ENCODE results near the gene SIN3A.

SIN3A gene

GRCh38 chr15:75431270-75431669 is 20.2 kb downstream of the SIN3A start:
- Histone ChIP-seq H3K4me2 (ENCODE audit: low read depth, low read length, poor library complexity, severe bottlenecking) (no peak overlapping the region), H3K4me3 (ENCODE audit: insufficient read depth, low read length, poor library complexity, severe bottlenecking) (no peak overlapping the region), H3F3A (ENCODE audit: insufficient read depth) (0 out of 2 replicates have a peak, but pooled peaks cover 4% of the 10 kb centered on the region), H3K9me2 (replicated peaks; ENCODE audit: insufficient read depth, low read length) (no peaks in the 10 kb centered on the region), H3K9ac (ENCODE audit: low read length) (no peak overlapping the region), H4K20me1 (ENCODE audit: low read depth, low read length) (peaks cover 20% of the 10 kb centered on the region), H3K27me3 (ENCODE audit: low read length) (no peaks in the 10 kb centered on the region), H3K79me2 (ENCODE audit: insufficient read depth, low read length) (peaks cover 74% of the 10 kb centered on the region), H3K36me3 (ENCODE audit: low read length) (peaks cover 15% of the 10 kb centered on the region; the same call in 1 of the 2 replicates), H3K9me3 (ENCODE audit: insufficient read depth, low read length) (no peaks in the 10 kb centered on the region), H2AFZ (ENCODE audit: low read depth, low read length, severe bottlenecking) (no peak overlapping the region), H3K27ac (ENCODE audit: low read depth, low read length) (no peak overlapping the region)
- TF ChIP-seq EZH2phosphoT487 (conservative IDR thresholded peaks at IDR 0.05; ENCODE audit: low read length), result no peak
- TF ChIP-seq CTCF (IDR thresholded peaks at IDR 0.05; ENCODE audit: insufficient read depth, low read length, poor library complexity, severe bottlenecking), result no peak

- H3K4me3 ChIP-seq (ENCODE audit: insufficient read depth, low read length, poor library complexity, severe bottlenecking), result no peak overlapping the region
- TF ChIP-seq EZH2phosphoT487 (conservative IDR thresholded peaks at IDR 0.05; ENCODE audit: low read length) (no peak), CTCF (IDR thresholded peaks at IDR 0.05; ENCODE audit: insufficient read depth, low read length, poor library complexity, severe bottlenecking) (no peak)
- no peaks in the 10 kb centered on the region for H3K9me2 ChIP-seq (replicated peaks; ENCODE audit: insufficient read depth, low read length)
- no peak overlapping the region for H3K4me2 ChIP-seq (ENCODE audit: low read depth, low read length, poor library complexity, severe bottlenecking)
- H3K36me3 ChIP-seq (ENCODE audit: low read length), result peaks cover 14% of the 10 kb centered on the region; the same call in 1 of the 2 replicates
- no peaks in the 10 kb centered on the region for H3K9me3 ChIP-seq (ENCODE audit: insufficient read depth, low read length)
- H4K20me1 ChIP-seq (ENCODE audit: low read depth, low read length), result peaks cover 23% of the 10 kb centered on the region
- H3F3A ChIP-seq (ENCODE audit: insufficient read depth), result 0 out of 2 replicates have a peak, but pooled peaks cover 4% of the 10 kb centered on the region
- no peak overlapping the region for H3K27ac ChIP-seq (ENCODE audit: low read depth, low read length)
- H3K27me3 ChIP-seq (ENCODE audit: low read length), result no peaks in the 10 kb centered on the region
- H3K9ac ChIP-seq (ENCODE audit: low read length), result no peak overlapping the region
- H3K79me2 ChIP-seq (ENCODE audit: insufficient read depth, low read length), result peaks cover 74% of the 10 kb centered on the region
- H2AFZ ChIP-seq (ENCODE audit: low read depth, low read length, severe bottlenecking), result no peak overlapping the region
These were observed 21.2 kb downstream of the SIN3A start for GRCh38 chr15:75430259-75430658.

- H4K20me1 ChIP-seq (ENCODE audit: low read depth, low read length), result peaks cover 16% of the 10 kb centered on the region
- H3F3A ChIP-seq (ENCODE audit: insufficient read depth), result 0 out of 2 replicates have a peak, but pooled peaks cover 4% of the 10 kb centered on the region
- no peak overlapping the region for H3K4me3 ChIP-seq (ENCODE audit: insufficient read depth, low read length, poor library complexity, severe bottlenecking)
- no peak overlapping the region for H3K9ac ChIP-seq (ENCODE audit: low read length)
- no peak overlapping the region for H2AFZ ChIP-seq (ENCODE audit: low read depth, low read length, severe bottlenecking)
- H3K4me2 ChIP-seq (ENCODE audit: low read depth, low read length, poor library complexity, severe bottlenecking), result no peak overlapping the region
- H3K9me3 ChIP-seq (ENCODE audit: insufficient read depth, low read length), result no peaks in the 10 kb centered on the region
- H3K9me2 ChIP-seq (replicated peaks; ENCODE audit: insufficient read depth, low read length), result no peaks in the 10 kb centered on the region
- no peaks in the 10 kb centered on the region for H3K27me3 ChIP-seq (ENCODE audit: low read length)
- H3K79me2 ChIP-seq (ENCODE audit: insufficient read depth, low read length), result peaks cover 65% of the 10 kb centered on the region
- peaks cover 18% of the 10 kb centered on the region; the same call in 1 of the 2 replicates for H3K36me3 ChIP-seq (ENCODE audit: low read length)
- TF ChIP-seq CTCF (IDR thresholded peaks at IDR 0.05; ENCODE audit: insufficient read depth, low read length, poor library complexity, severe bottlenecking) (no peak), EZH2phosphoT487 (conservative IDR thresholded peaks at IDR 0.05; ENCODE audit: low read length) (no peak)
- H3K27ac ChIP-seq (ENCODE audit: low read depth, low read length), result no peak overlapping the region
These were observed 23.3 kb downstream of the SIN3A start for GRCh38 chr15:75428152-75428551.
